ENCODE results near the gene SERPINB7.

DNA sequence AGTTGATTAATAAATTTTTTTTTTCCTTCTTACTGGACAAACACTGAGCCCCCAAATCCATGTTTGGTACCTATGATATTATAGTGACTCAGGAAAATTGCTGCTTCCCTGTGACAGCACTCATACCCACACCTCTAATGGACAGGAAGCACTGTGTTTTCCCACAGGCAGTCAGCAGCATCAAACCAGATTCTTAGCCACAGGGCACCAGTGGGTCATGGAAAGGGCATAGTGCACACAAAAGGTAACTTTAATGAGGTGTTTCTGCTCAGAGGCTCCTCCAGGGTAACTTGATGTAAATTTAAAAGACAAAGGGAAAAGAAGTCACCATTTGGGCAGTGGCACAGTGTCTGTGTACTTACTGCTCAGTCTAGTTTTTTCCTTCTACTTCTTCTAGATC, 38.3 kb upstream of the SERPINB7 start:
- TF ChIP-seq, protein P1, sequence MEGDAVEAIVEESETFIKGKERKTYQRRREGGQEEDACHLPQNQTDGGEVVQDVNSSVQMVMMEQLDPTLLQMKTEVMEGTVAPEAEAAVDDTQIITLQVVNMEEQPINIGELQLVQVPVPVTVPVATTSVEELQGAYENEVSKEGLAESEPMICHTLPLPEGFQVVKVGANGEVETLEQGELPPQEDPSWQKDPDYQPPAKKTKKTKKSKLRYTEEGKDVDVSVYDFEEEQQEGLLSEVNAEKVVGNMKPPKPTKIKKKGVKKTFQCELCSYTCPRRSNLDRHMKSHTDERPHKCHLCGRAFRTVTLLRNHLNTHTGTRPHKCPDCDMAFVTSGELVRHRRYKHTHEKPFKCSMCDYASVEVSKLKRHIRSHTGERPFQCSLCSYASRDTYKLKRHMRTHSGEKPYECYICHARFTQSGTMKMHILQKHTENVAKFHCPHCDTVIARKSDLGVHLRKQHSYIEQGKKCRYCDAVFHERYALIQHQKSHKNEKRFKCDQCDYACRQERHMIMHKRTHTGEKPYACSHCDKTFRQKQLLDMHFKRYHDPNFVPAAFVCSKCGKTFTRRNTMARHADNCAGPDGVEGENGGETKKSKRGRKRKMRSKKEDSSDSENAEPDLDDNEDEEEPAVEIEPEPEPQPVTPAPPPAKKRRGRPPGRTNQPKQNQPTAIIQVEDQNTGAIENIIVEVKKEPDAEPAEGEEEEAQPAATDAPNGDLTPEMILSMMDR (conservative IDR thresholded peaks at IDR 0.05), result no peak
- TF ChIP-seq EZH2 (IDR thresholded peaks at IDR 0.05; ENCODE audit: low read depth), result no peak

Measured in PC-9 (cell line).